AG04449 (cell line): ENCODE results near the gene JAML.

Source experiments
- CTCF ChIA-PET: fragments of 350-600 bp; formaldehyde crosslinking; extraction: SDS; loops from one replicate; lab custom pipeline; 2021; ENCODE audit warnings: antibody characterized with exemption; lab: Yijun Ruan, JAX
- POLR2A ChIA-PET: fragments of 400-600, 350-600 bp; formaldehyde crosslinking; extraction: SDS; loops from one replicate; lab custom pipeline; 2020; ENCODE audit warnings: antibody characterized with exemption, inconsistent platforms; lab: Yijun Ruan, JAX
- DNase-seq: peaks from one replicate; pipeline ENCODE4 v3.0.0-alpha.2; 2010; ENCODE audit warnings: low read depth, low spot score
- H3K4me3 ChIP-seq: 2 replicates; pipeline ENCODE4 v1.5.1; 2011; ENCODE audit warnings: low read depth, mild to moderate bottlenecking, control low read depth, low read length
- CTCF ChIP-seq: IDR thresholded peaks from one replicate; pipeline ENCODE4 v1.5.1; 2011; ENCODE audit warnings: mild to moderate bottlenecking, moderate library complexity, low read length, control low read depth, inconsistent platforms; ENCODE audit not compliant: insufficient read depth; ENCODE audit errors: missing control alignments

JAML gene

GRCh38 chr11:118169300-118170140 lies 55.3 kb downstream of the JAML start:
- TF ChIP-seq CTCF, result no peak
- POLR2A ChIA-PET, result no interaction called here
- no peak for DNase-seq
- H3K4me3 ChIP-seq, result no peak overlapping the region
- CTCF ChIA-PET, result interaction anchor here (1.2 to 4.6 kb wide), 8 partner anchors 9 to 179 kb away, joined by 3 to 63 read pairs (median 25); partner anchors contain the start of gene SCN4B

- ChIA-PET POLR2A (no interaction called here), CTCF (interaction anchor here (4.2 kb wide), 1 partner anchor 12 kb away, joined by 38 read pairs; no protein-coding TSS in a partner anchor)
- H3K4me3 ChIP-seq, result no peak overlapping the region
- no peak for DNase-seq
- TF ChIP-seq CTCF, result no peak
These were observed 56.1 kb downstream of the JAML start for GRCh38 chr11:118168751-118169150.

- H3K4me3 ChIP-seq, result no peak overlapping the region
- no peak for DNase-seq
- TF ChIP-seq CTCF, result no peak
- POLR2A ChIA-PET, result no interaction called here
- CTCF ChIA-PET, result no interaction called here
These were observed 56.5 kb downstream of the JAML start for GRCh38 chr11:118168316-118168715.

- ChIA-PET POLR2A (no interaction called here), CTCF (no interaction called here)
- H3K4me3 ChIP-seq, result no peak overlapping the region
- no peak for DNase-seq
- no peak for TF ChIP-seq CTCF
These were observed 56.9 kb downstream of the JAML start for GRCh38 chr11:118167906-118168305.

- H3K4me3 ChIP-seq, result no peak overlapping the region
These were observed 57.6 kb downstream of the JAML start for GRCh38 chr11:118167253-118167652.

GRCh38 chr11:118166641-118167040 lies 58.2 kb downstream of the JAML start:
- POLR2A ChIA-PET, result no interaction called here

More at GRCh38 chr11:118167253-118167652, 57.6 kb downstream of the JAML start:
- DNase-seq, result no peak
- ChIA-PET POLR2A (no interaction called here), CTCF (no interaction called here)
- no peak for TF ChIP-seq CTCF

More at GRCh38 chr11:118166641-118167040, 58.2 kb downstream of the JAML start:
- CTCF ChIA-PET, result no interaction called here
- TF ChIP-seq CTCF, result no peak
- DNase-seq, result no peak
- no peak overlapping the region for H3K4me3 ChIP-seq
